NCI-H1092 treated with DMSO at 0.1 percent for 48 hours (cell line): ENCODE results near the gene CCDC92B.

Experiments used
- DNase-seq: peaks from one replicate; lab custom pipeline; 2025; lab: John Stamatoyannopoulos, UW

CCDC92B gene

GRCh38 chr17:2778489-2778888, 29.0 kb upstream of the CCDC92B start:
- DNase-seq: no peak

DNA sequence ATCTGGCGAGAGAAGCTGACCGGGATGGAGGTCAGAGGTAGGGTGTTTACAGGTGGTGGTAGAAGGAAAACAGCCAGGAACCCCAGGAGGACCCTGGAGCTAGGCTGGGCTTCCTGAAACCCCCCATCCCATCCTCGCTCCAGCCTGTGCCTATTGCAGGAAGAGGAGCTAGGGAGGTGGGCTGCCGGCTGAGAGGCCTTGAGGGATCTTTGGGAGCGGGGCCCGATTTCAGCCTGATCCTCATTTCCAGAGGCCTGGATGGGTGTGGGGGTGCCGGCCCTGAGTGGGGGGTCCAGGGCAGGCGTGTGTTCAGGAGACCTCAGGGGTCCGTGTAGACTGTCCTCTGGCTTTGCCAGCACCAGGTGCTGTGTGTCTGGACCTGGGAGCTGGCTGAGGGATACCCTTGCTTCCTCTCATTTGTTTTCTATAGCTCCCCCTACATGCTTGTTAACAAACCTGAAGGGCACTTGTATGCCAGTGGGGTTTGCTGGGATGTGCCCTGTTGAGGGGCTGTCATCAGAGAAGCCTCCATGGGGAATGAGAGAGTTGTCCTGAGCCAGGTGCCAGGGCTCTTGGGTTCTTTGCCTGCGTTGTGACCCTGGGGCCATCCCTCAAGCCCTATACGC, 27.9 kb upstream of the CCDC92B start:
- peak; percentile 30 for DNase-seq

- DNase-seq: peak; percentile 68
Measured at GRCh38 chr17:2776589-2777241, 27.3 kb upstream of the CCDC92B start.

DNA sequence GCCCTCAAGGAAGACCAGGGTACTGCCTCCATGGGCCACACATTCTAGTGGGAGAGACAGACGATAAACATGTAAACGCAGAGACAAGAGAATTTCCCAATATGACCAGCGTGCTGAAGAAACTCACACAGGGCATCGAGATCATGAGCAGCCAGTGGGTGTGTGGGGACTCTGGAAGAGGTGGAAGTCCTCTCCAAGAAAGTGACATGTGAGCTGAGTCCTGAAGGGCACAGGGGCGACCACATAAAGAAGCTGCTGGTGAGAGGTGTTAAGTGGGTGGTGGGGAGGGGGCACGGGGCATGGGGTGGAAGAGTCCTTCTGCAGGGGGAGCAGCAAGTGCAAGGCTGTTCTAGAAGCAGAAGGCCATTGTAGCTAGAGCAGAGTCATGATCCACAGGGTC, 25.8 kb upstream of the CCDC92B start:
- no peak for DNase-seq

GRCh38 chr17:2770129-2770528, 20.7 kb upstream of the CCDC92B start:
- DNase-seq: no peak

GRCh38 chr17:2758870-2759269, 9.4 kb upstream of the CCDC92B start:
- no peak for DNase-seq

- DNase-seq: no peak
Measured at GRCh38 chr17:2755891-2756724, 6.7 kb upstream of the CCDC92B start.

- no peak for DNase-seq
Measured at GRCh38 chr17:2751491-2751890, 2.0 kb upstream of the CCDC92B start.

DNA sequence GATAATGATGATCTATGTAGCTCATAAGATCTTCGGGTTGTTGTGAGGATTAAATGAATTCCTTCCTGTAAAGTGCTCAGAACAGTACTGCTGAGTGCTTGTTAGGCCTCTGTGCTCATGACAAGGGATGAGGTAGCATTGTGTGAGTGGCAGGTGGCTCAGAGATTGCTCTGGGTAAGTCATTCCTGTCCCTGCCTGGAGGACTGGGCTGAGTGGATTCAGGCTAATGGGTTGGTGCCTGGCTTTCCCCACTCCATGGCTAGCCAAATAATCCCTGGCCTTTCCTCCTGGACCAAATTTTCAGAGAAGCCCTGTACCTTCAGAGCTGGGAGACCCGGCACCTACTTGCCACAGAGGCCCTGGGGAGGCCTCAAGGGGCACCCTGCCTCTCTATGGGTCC, 1.3 kb upstream of the CCDC92B start:
- DNase-seq: no peak

GRCh38 chr17:2749784-2750181, 331 bp upstream of the CCDC92B start:
- DNase-seq: peak; percentile 40

- DNase-seq: no peak
Measured at GRCh38 chr17:2745317-2746037, 4.0 kb downstream of the CCDC92B start.

- DNase-seq: no peak
Measured at GRCh38 chr17:2737693-2738092, 11.8 kb downstream of the CCDC92B start.

DNA sequence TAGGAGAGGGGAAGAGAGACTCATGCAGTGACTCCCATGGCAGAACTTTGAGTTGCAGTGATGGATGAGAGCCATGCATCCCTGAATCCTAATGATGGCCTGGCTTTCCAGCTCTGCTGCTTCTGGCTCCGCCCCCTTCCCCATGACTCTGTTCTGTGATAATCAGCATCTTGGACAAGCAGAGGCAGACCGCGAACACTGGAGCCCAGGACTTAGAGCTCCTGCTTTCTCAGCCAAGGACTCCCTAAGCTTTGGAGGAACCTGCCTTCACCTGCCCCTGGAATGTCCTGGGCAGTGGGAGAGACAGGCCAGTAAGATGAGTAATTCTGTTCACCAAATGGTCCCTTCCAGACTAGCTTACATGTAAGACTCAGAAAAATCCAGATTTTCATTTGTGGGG, 12.5 kb downstream of the CCDC92B start:
- DNase-seq: no peak

GRCh38 chr17:2735896-2736295, 13.6 kb downstream of the CCDC92B start:
- DNase-seq: no peak

- DNase-seq: no peak
Measured at GRCh38 chr17:2734939-2735338, 14.5 kb downstream of the CCDC92B start.

DNA sequence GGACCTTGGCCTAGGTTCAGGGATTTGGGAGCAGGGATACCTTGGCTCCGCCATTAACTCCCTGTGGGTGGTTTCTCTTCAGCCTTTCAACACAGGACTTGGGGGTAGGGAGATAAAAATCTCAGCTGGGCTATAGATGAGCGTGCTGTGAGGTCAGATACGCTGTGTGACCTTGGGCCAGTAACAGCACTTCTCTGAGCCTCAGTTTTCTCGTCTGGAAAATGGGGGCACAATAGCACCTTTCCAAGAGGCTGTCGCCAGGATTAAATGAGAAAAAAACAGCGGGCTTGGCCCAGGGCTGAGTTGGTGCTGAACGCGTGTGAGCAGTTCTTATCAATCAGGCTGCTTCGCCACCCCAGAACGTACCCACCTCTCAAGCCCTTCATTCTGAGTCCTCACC, 17.6 kb downstream of the CCDC92B start:
- no peak for DNase-seq

DNA sequence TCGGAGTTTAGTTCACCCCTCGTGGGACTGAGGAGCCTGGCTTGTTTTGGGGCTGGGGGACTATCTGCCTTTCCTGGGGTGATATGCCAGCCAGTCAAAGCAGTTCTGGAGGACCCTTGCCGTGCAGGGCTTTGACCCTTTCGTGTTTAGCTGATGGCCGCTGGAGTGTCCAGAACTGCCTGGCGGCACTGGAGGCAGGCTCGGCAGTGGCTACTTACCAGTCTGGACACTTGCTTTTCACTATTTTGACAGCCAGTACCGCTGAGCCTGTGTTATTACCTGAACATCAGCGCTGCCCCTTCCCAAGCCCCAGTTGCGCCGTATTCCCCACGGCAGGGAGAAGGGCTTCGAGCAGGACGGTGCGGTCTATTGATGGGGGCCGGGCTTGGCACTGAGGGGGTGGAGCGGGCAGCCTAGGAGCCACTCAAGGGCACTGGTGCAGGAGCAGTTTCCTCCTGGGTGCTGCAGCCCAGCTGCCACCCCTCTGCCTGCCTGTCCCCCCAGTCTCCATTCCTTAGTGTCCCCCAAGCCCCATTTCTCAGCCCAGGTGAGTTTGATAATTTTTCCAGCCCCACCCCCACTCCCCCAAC, 18.6 kb downstream of the CCDC92B start:
- DNase-seq: no peak

DNA sequence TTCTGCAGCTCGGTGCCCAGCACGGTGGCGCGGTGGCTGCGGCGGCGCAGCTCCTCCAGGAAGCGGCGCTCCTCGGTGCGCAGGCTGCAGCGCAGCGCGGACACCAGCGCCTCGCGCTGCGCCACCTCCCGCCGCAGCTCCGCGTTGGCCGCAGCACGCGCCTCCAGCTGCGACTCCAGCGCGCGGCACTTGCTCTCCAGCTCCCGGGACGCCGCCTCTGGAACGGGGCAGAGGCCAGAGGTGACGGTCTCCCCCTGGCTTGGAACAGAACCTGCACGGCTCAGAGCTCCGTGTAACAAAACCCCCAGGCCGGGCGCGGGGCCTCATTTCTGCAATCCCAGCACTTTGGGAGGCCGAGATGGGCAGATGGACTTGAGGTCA, 24.7 kb downstream of the CCDC92B start:
- DNase-seq: no peak

- DNase-seq: no peak
Measured at GRCh38 chr17:2723997-2724783, 25.3 kb downstream of the CCDC92B start.

GRCh38 chr17:2723505-2723996, 25.9 kb downstream of the CCDC92B start:
- no peak for DNase-seq

- DNase-seq: no peak
Measured at GRCh38 chr17:2722611-2723010, 26.8 kb downstream of the CCDC92B start.
